Testis (tissue), 2 donors: ENCODE data around the gene ALDH16A1.

ENCODE experiments used
- POLR2A ChIP-seq: fragments of 450-650 bp; IDR thresholded peaks from one replicate; pipeline ENCODE4 v1.6.1; 2017; ENCODE audit warnings: antibody characterized with exemption, mild to moderate bottlenecking, moderate library complexity
- TF ChIP-seq, protein P1 (sequence below), 3 experiments: fragments of 450-650 bp in 2 of 3; fragments of 200-600 bp in 1 of 3; sonication (generic) in 1 of 3; IDR thresholded peaks; one replicate each; pipeline ENCODE4 v1.5.1; 2016 to 2019; ENCODE audit warnings: antibody characterized with exemption in 3 of 3, mild to moderate bottlenecking in 2 of 3, moderate library complexity in 1 of 3

DNA sequence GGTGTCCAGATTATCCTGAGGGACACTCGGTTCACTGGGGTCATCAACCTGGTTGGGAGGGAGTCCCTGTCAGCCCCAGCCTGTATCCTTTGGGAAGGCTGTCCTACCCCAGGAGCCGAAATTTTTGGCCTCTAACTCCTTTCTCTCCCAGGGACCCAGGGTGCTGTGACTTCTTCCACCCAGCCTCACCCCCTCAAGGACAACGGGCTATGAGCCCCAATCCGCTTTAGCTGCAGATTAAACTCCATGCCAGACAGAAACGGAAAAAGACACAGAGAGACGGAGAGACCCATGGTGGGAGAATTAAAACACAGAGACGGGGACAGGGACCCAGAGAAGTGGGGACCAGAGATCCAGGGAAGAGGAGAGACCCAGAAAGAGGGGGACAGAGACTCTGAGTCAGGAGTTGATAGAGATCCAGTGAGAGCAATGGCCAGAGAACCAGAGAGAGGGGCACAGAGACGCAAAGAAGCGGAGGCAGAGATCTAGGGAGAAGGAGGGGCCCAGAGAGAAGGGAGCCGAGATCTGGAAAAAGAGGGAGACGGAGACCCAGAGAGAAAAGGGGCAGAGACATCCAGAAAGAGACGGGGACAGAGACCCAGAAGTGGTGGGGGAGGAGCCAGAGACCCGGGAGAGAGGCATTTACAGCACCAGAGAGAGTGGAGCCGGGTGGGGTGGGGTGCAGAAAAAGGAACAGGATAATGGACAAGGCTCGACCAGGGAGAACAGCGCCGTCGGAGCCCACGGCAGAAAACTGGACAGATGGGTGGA, 12.4 kb upstream of the ALDH16A1 start:
- TF ChIP-seq, protein P1, sequence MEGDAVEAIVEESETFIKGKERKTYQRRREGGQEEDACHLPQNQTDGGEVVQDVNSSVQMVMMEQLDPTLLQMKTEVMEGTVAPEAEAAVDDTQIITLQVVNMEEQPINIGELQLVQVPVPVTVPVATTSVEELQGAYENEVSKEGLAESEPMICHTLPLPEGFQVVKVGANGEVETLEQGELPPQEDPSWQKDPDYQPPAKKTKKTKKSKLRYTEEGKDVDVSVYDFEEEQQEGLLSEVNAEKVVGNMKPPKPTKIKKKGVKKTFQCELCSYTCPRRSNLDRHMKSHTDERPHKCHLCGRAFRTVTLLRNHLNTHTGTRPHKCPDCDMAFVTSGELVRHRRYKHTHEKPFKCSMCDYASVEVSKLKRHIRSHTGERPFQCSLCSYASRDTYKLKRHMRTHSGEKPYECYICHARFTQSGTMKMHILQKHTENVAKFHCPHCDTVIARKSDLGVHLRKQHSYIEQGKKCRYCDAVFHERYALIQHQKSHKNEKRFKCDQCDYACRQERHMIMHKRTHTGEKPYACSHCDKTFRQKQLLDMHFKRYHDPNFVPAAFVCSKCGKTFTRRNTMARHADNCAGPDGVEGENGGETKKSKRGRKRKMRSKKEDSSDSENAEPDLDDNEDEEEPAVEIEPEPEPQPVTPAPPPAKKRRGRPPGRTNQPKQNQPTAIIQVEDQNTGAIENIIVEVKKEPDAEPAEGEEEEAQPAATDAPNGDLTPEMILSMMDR (IDR thresholded peaks at IDR 0.05) = no peak
- no peak for TF ChIP-seq POLR2A
